Measurements from ENCODE around the gene KIRREL3. TPM values are rescaled to one million over a fixed set of nuclear protein-coding genes. Genes with fewer than 3 reads are reported as not detected.

Gene KIRREL3
- total RNA-seq, 2 donors from 2014 or later = 1.2 to 1.3 TPM

GRCh38 chr11:126716456-126717083 lies 284.0 kb downstream of the KIRREL3 start:
- DNase-seq = peak; percentile 33 to 63
- ATAC-seq = peak; percentile 51
- intact Hi-C loops (cut with DNase I, micrococcal nuclease) = loop anchor here in 1 of 2 donors (5.0 kb wide), 1 partner anchor 276 kb away; no protein-coding TSS in a partner anchor

DNA sequence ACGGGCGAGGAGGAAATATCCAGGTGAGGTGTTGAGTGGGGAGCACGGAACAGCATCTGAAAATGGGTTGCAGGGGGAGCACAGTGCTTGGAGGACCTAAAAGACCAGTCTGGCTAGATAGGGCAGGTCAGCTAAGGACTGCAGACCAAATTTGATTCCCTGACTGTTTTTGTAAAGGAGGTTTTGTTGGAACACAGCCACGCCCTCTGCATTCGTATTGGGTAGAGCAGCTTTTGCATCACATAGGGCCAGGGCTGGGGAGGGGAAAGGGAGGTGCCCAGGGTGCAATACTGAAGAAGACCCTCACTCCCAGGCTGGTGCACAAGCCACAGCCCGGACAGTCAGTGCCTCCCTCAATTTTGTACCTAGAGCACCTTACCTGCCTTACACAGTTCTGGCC lies 286.8 kb downstream of the KIRREL3 start:
- intact Hi-C loops (cut with DNase I, micrococcal nuclease) = no loop called here
- DNase-seq = no peak
- ATAC-seq = no peak

GRCh38 chr11:126711977-126712625 lies 288.5 kb downstream of the KIRREL3 start:
- DNase-seq (no peak), ATAC-seq (no peak)
- intact Hi-C loops (cut with DNase I, micrococcal nuclease) = no loop called here

DNA sequence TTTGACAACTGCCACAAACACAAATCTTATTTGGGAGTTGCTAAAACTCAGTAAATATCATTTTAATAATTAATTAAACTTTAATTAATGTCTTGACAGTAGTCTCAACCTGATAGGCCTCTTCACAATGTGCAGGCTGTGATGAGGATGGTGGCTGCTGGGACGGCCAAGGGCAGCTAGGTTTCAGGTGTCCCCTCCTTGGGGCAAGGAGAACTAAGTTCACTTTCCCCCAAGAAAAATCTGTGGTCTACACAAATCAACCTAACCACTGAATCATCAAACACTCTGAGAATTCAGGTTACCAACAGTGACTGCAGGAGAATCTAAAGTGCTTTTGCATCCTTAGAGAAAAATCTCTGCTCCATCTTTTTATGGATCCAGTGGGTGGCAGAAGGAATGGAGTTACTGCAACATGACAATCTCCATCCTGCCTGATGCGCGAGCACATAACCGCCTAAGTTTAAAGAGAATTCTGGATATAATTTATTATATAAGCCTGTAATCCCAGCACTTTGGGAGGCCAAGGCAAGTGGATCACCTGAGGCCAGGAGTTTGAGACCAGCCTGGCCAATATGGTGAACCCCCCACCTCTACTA lies 289.7 kb downstream of the KIRREL3 start:
- ATAC-seq (no peak), DNase-seq (no peak)
- intact Hi-C loops (cut with DNase I, micrococcal nuclease) = no loop called here

- DNase-seq (no peak), ATAC-seq (no peak)
- intact Hi-C loops (cut with DNase I, micrococcal nuclease) = no loop called here
Observed at GRCh38 chr11:126707498-126707897, 293.1 kb downstream of the KIRREL3 start.

DNA sequence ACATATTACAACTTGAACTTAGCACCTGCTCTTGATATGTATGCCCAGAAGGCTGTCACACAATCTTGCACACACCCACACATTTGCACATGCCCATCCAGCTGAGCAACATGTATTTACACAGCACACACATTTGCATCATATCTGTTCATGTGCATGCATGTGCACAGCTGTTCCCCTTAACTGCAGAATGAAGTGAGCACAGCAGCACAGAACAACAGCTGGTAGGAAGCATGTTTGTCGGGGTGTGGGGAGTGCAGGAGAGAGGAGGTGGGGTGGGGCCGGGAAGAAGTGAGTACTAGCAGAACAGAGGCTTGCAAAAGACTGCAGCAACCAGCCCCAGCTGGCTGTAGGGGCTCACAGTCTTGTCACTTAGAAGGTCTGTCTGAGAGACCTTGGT lies 296.5 kb downstream of the KIRREL3 start:
- intact Hi-C loops (cut with DNase I, micrococcal nuclease) = no loop called here
- ATAC-seq (no peak), DNase-seq (no peak)

DNA sequence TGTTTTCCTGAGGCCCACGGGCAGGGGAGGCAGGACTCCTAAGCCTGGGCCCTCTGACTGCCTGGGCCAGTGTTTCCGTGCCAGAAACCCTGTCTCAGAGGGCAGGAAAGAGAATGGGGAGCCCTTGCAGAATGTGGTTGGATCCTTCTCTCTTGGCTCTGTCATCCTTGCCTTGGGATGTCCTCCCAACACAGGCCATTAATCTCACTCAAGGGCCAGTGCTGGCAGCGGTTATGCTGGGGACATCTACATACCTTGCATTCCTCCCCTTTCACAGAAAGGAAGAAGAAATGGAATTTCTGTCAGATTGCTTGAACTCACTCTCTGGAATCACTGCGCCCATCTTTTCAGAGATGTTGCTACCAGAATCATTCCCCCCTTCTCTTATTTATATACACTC lies 296.9 kb downstream of the KIRREL3 start:
- no peak for DNase-seq
- ATAC-seq = no peak
- intact Hi-C loops (cut with DNase I, micrococcal nuclease) = no loop called here

- intact Hi-C loops (cut with DNase I, micrococcal nuclease) = no loop called here
- no peak for ATAC-seq
Observed at GRCh38 chr11:126702987-126703386, 297.6 kb downstream of the KIRREL3 start.

GRCh38 chr11:126702165-126702720 lies 298.3 kb downstream of the KIRREL3 start:
- no peak for DNase-seq
- intact Hi-C loops (cut with DNase I, micrococcal nuclease) = no loop called here

More at GRCh38 chr11:126702987-126703386, 297.6 kb downstream of the KIRREL3 start:
- DNase-seq = no peak

DNA sequence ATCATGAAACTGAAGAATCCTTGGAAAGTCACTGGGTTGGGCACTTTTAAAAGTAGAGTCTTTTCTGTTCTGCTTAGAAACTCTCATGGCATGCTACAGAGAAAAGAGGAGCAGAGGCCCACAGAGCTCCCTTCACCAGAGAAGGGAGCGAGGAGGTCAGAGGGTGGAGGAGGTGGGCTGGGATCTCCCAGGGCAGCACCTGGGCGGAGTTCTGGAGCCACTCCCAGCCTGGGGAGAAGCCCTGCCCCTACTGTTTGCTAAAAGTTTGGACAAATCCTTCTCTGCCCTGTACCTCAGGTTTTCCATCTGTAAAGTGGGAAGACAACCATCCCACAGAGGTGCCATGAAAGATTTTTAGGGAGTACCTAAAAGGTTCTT lies 299.1 kb downstream of the KIRREL3 start:
- DNase-seq = no peak
- ATAC-seq = no peak
- intact Hi-C loops (cut with DNase I, micrococcal nuclease) = no loop called here

More at GRCh38 chr11:126702165-126702720, 298.3 kb downstream of the KIRREL3 start:
- no peak for ATAC-seq

GRCh38 chr11:126700768-126701519 lies 299.6 kb downstream of the KIRREL3 start:
- intact Hi-C loops (cut with DNase I, micrococcal nuclease) = no loop called here
- ATAC-seq (no peak), DNase-seq (no peak)

DNA sequence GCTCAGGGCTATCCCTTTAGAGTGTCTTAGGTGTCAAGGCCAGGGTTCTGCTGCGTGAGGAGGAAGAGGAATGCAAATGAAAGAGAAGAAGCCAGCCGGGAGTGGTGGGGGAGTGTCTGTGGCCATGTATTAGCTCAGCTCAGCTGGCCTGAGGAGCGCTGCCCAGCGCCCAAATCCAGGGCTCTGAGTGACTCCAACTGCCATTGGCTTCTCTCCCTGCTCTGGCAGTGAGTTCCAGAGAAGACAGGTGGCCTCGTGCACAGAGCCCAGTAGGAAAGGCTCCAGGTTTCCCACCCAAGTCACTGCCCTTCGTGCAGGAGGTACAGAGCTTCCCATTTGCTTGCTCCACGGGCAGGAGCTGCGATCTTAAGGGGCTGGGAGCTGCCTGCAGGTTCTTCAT lies 302.0 kb downstream of the KIRREL3 start:
- intact Hi-C loops (cut with DNase I, micrococcal nuclease) = no loop called here
- no peak for ATAC-seq
- DNase-seq = no peak

DNA sequence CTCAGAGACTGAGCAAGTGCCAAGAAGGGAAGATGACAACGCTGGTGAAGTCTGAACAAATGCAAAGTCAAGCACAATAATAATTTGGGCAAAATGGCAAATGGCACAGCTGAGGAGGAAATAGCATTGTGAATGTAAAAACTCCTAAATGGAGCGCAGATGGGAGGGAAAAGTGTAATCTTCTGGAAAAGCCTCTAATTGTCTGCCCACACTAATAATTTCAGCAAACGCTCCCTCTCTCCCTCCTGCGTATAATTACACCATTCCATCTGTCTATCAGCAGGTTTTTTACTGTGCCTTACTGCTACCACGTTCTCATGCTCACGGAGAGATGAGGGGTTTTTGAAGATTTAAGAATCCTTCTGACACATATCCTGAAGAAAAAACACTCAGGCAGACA lies 302.6 kb downstream of the KIRREL3 start:
- no peak for ATAC-seq
- intact Hi-C loops (cut with DNase I, micrococcal nuclease) = no loop called here

GRCh38 chr11:126696982-126697381 lies 303.6 kb downstream of the KIRREL3 start:
- no peak for ATAC-seq
- intact Hi-C loops (cut with DNase I, micrococcal nuclease) = no loop called here

More for the DNA sequence above, 302.6 kb downstream of the KIRREL3 start:
- no peak for DNase-seq

GRCh38 chr11:126695293-126695692 lies 305.3 kb downstream of the KIRREL3 start:
- no peak for DNase-seq
- intact Hi-C loops (cut with DNase I, micrococcal nuclease) = no loop called here
- no peak for ATAC-seq

More at GRCh38 chr11:126696982-126697381, 303.6 kb downstream of the KIRREL3 start:
- no peak for DNase-seq

- DNase-seq (no peak), ATAC-seq (peak; percentile 25)
- intact Hi-C loops (cut with DNase I, micrococcal nuclease) = no loop called here
Observed at GRCh38 chr11:126694065-126694625, 306.4 kb downstream of the KIRREL3 start.

GRCh38 chr11:126687477-126687876 lies 313.1 kb downstream of the KIRREL3 start:
- DNase-seq = no peak
- ATAC-seq = no peak
- intact Hi-C loops (cut with DNase I, micrococcal nuclease) = no loop called here

DNA sequence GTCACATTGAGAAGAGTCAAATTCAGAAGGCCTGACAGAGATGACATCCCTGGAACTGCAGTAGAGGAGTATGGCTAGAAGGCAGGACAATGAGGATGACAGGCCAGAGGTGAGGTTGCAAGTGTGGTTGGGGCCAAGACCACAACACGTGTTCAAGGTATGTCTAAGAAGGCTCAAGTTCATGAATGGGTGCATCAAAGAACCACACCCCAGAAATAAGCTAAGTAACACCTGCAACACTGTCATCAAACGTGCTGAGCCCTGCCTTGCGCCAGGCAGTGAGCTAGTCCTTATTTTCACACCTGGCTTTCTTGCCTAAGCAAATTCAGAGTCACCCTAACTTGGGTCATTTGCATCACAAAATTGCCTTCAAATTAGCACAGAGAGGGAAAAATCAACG lies 313.6 kb downstream of the KIRREL3 start:
- DNase-seq (no peak), ATAC-seq (no peak)
- intact Hi-C loops (cut with DNase I, micrococcal nuclease) = no loop called here

Data from left colon (tissue), 2 donors.